ENCODE measurements around the gene PANK4. TPM values are rescaled to one million over a fixed set of nuclear protein-coding genes. Genes with fewer than 3 reads are reported as not detected.

The PANK4 gene
- total RNA-seq, 4 donors from 2014 or later = 22.5 to 48.9 (median 37.9) TPM

DNA sequence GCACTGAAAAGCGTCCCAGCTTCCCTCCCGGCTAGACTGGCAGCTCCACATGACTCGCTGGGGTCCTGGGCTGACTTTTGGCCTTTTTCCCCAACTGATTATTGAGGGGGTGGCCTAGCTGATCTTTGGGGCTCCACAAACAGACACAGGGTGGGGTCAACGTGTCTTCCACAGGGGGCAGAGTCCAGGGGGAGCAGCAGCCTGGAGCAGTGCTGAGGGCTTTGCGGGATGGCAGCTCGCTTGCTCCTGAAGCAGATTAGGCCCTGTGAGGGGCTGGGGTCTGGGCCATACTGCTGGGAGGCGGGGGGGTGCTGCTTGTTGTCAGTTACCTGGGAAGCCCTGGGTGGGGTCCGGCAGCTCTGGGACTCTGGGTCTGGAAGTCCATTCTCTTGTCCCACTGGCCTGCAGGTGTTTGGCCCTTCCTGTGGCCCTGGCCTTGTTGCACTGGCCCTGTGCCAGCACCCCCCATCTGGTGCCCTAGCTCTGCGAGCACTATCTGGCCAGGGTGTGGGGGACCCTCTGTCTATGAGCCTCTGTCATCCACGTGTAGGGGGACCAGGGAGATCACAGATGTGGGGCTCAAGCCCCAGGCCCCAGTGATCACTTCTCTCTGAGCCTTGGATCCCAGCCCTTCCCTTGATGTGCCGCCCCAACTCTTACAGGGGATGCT is 16.0 kb upstream of the PANK4 start:
- intact Hi-C loops (cut with DNase I) = no loop called here
- Histone ChIP-seq H3K36me3 (no peaks in the 10 kb centered on the region), H3K27ac (replicated peaks in 1 of 4) (no peak overlapping the region), H3K27me3 (peaks cover 5 to 97% (median 20%) of the 10 kb centered on the region in 4 donors), H3K4me1 (peaks cover 44 to 54% (median 51%) of the 10 kb centered on the region in 4 donors), H3K4me3 (no peak overlapping the region), H3K9me3 (no peaks in the 10 kb centered on the region)
- TF ChIP-seq EP300 (IDR thresholded peaks at IDR 0.05) = no peak
- 86% methylated on average over 4 of the region's 11 CpGs for WGBS
- no peak for DNase-seq (ENCODE audit: extremely low spot score)

DNA sequence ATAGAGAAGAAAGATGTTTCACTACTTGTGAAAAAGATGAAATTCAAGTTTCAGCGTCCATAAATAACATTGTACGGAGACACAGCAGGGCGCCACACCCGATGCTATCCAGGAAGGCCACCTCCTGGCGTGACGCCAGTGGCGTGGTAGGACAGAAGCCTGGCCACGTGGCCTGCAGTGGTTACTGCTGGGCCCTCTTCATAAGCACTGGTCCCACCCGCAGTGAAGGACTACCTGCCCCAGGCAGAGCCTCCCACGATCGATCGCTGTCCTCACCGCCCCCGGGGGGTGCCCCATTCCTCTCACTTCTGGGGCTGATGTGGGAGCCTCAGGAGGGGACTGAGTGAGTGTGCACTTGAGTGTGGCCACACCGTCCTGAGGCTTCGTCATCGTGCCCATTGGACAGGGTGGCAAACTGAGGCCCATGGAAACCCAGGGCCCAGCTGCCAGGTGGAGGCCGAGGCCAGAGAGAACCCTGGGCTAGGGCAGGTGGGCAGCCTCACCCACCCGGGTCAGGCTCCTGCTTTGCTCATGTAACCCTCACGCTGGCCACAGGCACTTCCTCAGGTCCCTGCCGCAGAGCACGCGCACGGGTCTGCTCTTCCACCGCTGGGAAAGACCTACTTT is 15.3 kb upstream of the PANK4 start:
- no peaks in the 10 kb centered on the region for H3K36me3 ChIP-seq
- H3K4me3 ChIP-seq = no peak overlapping the region
- no peak for DNase-seq (ENCODE audit: extremely low spot score)
- TF ChIP-seq, protein P1, sequence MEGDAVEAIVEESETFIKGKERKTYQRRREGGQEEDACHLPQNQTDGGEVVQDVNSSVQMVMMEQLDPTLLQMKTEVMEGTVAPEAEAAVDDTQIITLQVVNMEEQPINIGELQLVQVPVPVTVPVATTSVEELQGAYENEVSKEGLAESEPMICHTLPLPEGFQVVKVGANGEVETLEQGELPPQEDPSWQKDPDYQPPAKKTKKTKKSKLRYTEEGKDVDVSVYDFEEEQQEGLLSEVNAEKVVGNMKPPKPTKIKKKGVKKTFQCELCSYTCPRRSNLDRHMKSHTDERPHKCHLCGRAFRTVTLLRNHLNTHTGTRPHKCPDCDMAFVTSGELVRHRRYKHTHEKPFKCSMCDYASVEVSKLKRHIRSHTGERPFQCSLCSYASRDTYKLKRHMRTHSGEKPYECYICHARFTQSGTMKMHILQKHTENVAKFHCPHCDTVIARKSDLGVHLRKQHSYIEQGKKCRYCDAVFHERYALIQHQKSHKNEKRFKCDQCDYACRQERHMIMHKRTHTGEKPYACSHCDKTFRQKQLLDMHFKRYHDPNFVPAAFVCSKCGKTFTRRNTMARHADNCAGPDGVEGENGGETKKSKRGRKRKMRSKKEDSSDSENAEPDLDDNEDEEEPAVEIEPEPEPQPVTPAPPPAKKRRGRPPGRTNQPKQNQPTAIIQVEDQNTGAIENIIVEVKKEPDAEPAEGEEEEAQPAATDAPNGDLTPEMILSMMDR (IDR thresholded peaks at IDR 0.05) = no peak
- TF ChIP-seq POLR2A (IDR thresholded peaks at IDR 0.05; ENCODE audit: low read depth) = no peak
- no peak for TF ChIP-seq POLR2AphosphoS5 (IDR thresholded peaks at IDR 0.05)
- no peak for TF ChIP-seq EP300 (IDR thresholded peaks at IDR 0.05)
- intact Hi-C loops (cut with DNase I) = no loop called here
- no peak overlapping the region for H3K27ac ChIP-seq (replicated peaks in 1 of 4)
- no peaks in the 10 kb centered on the region for H3K9me3 ChIP-seq
- peaks cover 4 to 97% (median 16%) of the 10 kb centered on the region in 4 donors for H3K27me3 ChIP-seq
- 57% methylated on average over 13 of the region's 25 CpGs for WGBS
- H3K4me1 ChIP-seq = peaks cover 38 to 48% (median 44%) of the 10 kb centered on the region in 4 donors

DNA sequence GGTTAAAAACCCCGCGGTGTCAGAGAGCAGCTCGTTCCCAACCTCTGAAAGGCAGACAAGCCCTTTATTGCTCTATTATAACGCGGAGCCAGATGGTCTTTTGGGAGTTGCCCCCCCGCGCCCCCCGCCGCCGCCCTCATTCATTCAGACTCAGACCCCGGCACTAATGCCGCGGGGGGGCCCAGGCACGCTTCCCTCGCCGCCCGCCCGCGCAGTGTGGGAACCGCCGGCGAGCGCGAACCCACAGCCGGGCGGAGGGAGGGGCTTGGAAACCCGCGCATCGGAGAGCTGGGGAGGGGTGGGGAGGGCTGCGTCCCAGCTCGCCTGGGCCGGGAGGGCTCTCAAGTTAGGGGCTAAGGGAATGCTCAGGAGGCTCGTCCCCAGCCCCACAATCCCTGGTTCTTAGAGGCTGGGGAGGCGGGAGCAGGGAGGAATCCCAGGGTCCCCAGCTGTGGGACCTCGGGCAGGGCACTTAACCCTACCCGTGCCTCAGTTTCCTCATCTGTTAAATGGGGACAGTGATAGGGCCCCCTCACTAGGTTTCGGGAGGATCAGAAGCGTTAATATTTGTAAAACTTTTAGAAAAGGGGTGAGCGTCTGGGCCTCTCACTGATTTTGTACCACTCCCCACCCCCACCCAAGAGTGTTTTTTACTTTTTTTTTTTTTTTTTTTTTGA is 14.6 kb upstream of the PANK4 start:
- Histone ChIP-seq H3K36me3 (no peaks in the 10 kb centered on the region), H3K27me3 (peaks cover 0 to 97% (median 9%) of the 10 kb centered on the region in 4 donors), H3K4me1 (peaks cover 32 to 40% (median 37%) of the 10 kb centered on the region in 4 donors), H3K9me3 (no peaks in the 10 kb centered on the region), H3K4me3 (peak overlapping the region in 1 of 4 donors; percentile 7), H3K27ac (replicated peaks in 1 of 4) (no peak overlapping the region)
- WGBS = 17% methylated on average over 28 of the region's 39 CpGs
- TF ChIP-seq, protein P1 (IDR thresholded peaks at IDR 0.05) = no peak
- TF ChIP-seq POLR2AphosphoS5 (IDR thresholded peaks at IDR 0.05) (no peak), POLR2A (IDR thresholded peaks at IDR 0.05; ENCODE audit: low read depth) (no peak), EP300 (IDR thresholded peaks at IDR 0.05) (no peak)
- no peak for DNase-seq (ENCODE audit: extremely low spot score)
- intact Hi-C loops (cut with DNase I) = no loop called here

DNA sequence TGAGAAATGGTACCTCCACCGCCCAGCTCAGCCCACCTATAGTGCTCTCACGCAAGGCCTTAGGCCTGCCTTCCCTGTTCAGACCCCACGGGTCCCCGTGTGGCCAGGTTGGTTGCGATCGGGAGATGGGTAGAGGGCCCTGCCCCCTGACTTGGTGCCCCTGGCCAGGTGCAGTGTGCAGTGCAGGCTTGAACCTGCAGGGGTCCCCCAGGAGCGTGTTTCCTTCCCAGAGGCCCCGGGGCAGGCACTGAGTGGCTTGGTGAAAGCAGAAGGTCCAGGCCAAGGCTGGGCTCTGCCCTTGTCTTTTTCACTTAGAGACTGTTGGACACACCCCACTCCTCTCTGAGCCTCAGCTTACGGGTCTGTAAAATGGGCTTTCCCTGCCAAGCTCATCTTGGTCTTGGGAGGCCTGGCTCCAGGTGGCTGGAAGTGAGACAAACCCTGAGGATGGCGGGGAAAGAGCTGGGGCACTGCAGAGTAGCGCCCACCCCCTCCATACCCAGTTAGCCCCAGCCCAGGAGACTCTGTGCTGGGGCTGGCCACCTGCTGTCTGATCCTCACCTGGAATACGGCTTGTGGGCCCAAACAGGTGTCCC is 13.0 kb upstream of the PANK4 start:
- Histone ChIP-seq H3K36me3 (no peaks in the 10 kb centered on the region), H3K4me1 (peaks cover 18 to 25% (median 24%) of the 10 kb centered on the region in 4 donors), H3K27me3 (peaks cover 0 to 98% (median 12%) of the 10 kb centered on the region in 4 donors), H3K9me3 (no peaks in the 10 kb centered on the region), H3K27ac (replicated peaks in 1 of 4) (no peak overlapping the region), H3K4me3 (no peak overlapping the region)
- 78% methylated on average over 10 of the region's 12 CpGs for WGBS
- no peak for DNase-seq (ENCODE audit: extremely low spot score)
- TF ChIP-seq, protein P1 (IDR thresholded peaks at IDR 0.05) = peak in 1 of 3 experiments; percentile 12
- TF ChIP-seq POLR2AphosphoS5 (IDR thresholded peaks at IDR 0.05) (no peak), EP300 (IDR thresholded peaks at IDR 0.05) (no peak), POLR2A (IDR thresholded peaks at IDR 0.05; ENCODE audit: low read depth) (no peak)
- intact Hi-C loops (cut with DNase I) = no loop called here

DNA sequence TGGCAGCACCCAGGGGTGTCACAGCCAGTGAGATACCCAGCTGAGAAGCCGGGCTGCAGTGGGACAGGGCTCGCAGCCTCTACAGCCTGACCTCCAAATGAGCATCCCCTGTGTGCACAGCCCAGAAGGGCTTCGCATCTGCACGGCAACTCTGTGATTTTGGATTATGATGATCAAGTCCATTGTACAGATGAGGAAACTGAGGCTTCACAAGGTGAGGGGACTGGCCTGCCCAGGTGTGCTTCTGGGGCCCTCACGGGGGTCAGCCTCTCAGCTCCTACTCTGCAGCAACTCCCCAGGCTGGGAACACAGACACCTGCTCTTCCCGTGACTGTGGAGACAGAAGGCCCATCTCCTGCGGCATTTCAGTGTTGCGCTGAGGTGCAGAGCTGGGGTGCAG is 12.5 kb upstream of the PANK4 start:
- Histone ChIP-seq H3K9me3 (no peaks in the 10 kb centered on the region), H3K4me3 (no peak overlapping the region), H3K27ac (replicated peaks in 1 of 4) (no peak overlapping the region), H3K36me3 (no peaks in the 10 kb centered on the region), H3K4me1 (peaks cover 13 to 20% (median 19%) of the 10 kb centered on the region in 4 donors), H3K27me3 (peaks cover 0 to 98% (median 13%) of the 10 kb centered on the region in 4 donors)
- WGBS = 94% methylated on average over 4 of the region's 8 CpGs
- TF ChIP-seq POLR2A (IDR thresholded peaks at IDR 0.05; ENCODE audit: low read depth) (no peak), POLR2AphosphoS5 (IDR thresholded peaks at IDR 0.05) (no peak), EP300 (IDR thresholded peaks at IDR 0.05) (no peak)
- TF ChIP-seq, protein P1 (IDR thresholded peaks at IDR 0.05) = no peak
- no peak for DNase-seq (ENCODE audit: extremely low spot score)
- intact Hi-C loops (cut with DNase I) = no loop called here

Data from esophagus muscularis mucosa (tissue), 4 donors.